Caco-2 (cell line): Measurements from ENCODE around the gene COL6A3. TPM values are rescaled to one million over a fixed set of nuclear protein-coding genes. Genes with fewer than 3 reads are reported as not detected.

Experiments used
- BruUV-seq: library from RNA; stranded (reverse); fragments of 400-500 nt; replicated peaks from 2 replicates; lab custom pipeline; 2021; lab: Mats Ljungman, UMichigan
- CTCF ChIA-PET: fragments of 300-600 bp; sonication (Branson Sonifier 250); formaldehyde crosslinking; loops from one replicate; lab custom pipeline; 2022; ENCODE audit warnings: antibody characterized with exemption; lab: Charles Lee
- POLR2A ChIA-PET: fragments of 300-600 bp; sonication (Branson Sonifier 250); formaldehyde crosslinking; loops from one replicate; lab custom pipeline; 2022; ENCODE audit warnings: antibody characterized with exemption; lab: Charles Lee
- DNase-seq, 2 experiments: peaks; one replicate each; pipeline versions ENCODE4 v3.0.0 to v3.0.0-alpha.2; 2020 to 2022
- H3K27me3 ChIP-seq: replicated peaks from 2 replicates; pipeline ENCODE4 v1.6.0; 2011; ENCODE audit warnings: low read length; ENCODE audit not compliant: control insufficient read depth, insufficient read depth
- H3K36me3 ChIP-seq: 2 replicates; pipeline ENCODE4 v1.5.1; 2011; ENCODE audit warnings: low read length; ENCODE audit not compliant: control insufficient read depth, insufficient read depth
- H3K4me1 ChIP-seq: fragments of 250-450 bp; sonication (Bioruptor Pico); 2 replicates; pipeline ENCODE4 v1.5.1; 2020; ENCODE audit warnings: mild to moderate bottlenecking
- H3K4me3 ChIP-seq: 2 replicates; pipeline ENCODE4 v1.5.1; 2011; ENCODE audit warnings: low read depth, mild to moderate bottlenecking, control low read depth, low read length
- H3K9me3 ChIP-seq: fragments of 250-450 bp; sonication (Bioruptor Pico); 2 replicates; pipeline ENCODE4 v1.5.1; 2020; ENCODE audit warnings: mild to moderate bottlenecking, moderate library complexity
- H3K27ac Mint-ChIP-seq: one replicate; pipeline ENCODE4 v1.8.0; 2022; ENCODE audit warnings: mixed read lengths; ENCODE audit not compliant: unreplicated experiment
- H3K27me3 Mint-ChIP-seq: one replicate; pipeline ENCODE4 v1.8.0; 2022; ENCODE audit warnings: mixed read lengths; ENCODE audit not compliant: insufficient read depth, unreplicated experiment
- H3K36me3 Mint-ChIP-seq: one replicate; pipeline ENCODE4 v1.8.0; 2022; ENCODE audit warnings: mild to moderate bottlenecking, mixed read lengths; ENCODE audit not compliant: insufficient read depth, unreplicated experiment
- H3K4me1 Mint-ChIP-seq: one replicate; pipeline ENCODE4 v1.8.0; 2022; ENCODE audit warnings: low read depth, mixed read lengths; ENCODE audit not compliant: unreplicated experiment
- H3K4me3 Mint-ChIP-seq: one replicate; pipeline ENCODE4 v1.8.0; 2022; ENCODE audit warnings: mild to moderate bottlenecking, moderate library complexity, mixed read lengths; ENCODE audit not compliant: unreplicated experiment
- H3K9me3 Mint-ChIP-seq: one replicate; pipeline ENCODE4 v1.8.0; 2022; ENCODE audit warnings: mixed read lengths; ENCODE audit not compliant: unreplicated experiment
- CTCF ChIP-seq, 2 experiments: fragments of 200-600 bp in 1 of 2; IDR thresholded peaks; 1 replicate in 1 of 2; 2 replicates in 1 of 2; pipeline versions ENCODE4 v1.5.1 to v1.8.0; 2011 to 2022; ENCODE audit warnings: antibody characterized with exemption in 1 of 2, control low read depth in 1 of 2, inconsistent platforms in 1 of 2, low read depth in 1 of 2, low read length in 1 of 2, mild to moderate bottlenecking in 1 of 2, moderate library complexity in 1 of 2; ENCODE audit not compliant: insufficient read depth in 1 of 2, severe bottlenecking in 1 of 2, unreplicated experiment in 1 of 2
- intact Hi-C: fragments of 100-400 bp; cut with micrococcal nuclease; formaldehyde crosslinking; loops from one replicate; pipeline ENCODE4 v1.10.0; 2022; ENCODE audit not compliant: unreplicated experiment
- total RNA-seq: library from RNA; stranded (reverse); gene quantifications from 2 replicates; pipeline ENCODE4 v1.2.3, GENCODE V29; 2022

The COL6A3 gene
- total RNA-seq, 1 experiment from 2014 or later = 0.73 TPM

- POLR2A ChIA-PET = no interaction called here
- H3K4me3 Mint-ChIP-seq = no peak overlapping the region
Measured at GRCh38 chr2:237451643-237452469, 37.9 kb upstream of the COL6A3 start.

GRCh38 chr2:237450583-237450982 lies 36.6 kb upstream of the COL6A3 start:
- CTCF ChIA-PET = no interaction called here
- H3K4me1 ChIP-seq = no peaks in the 10 kb centered on the region

More at GRCh38 chr2:237451643-237452469, 37.9 kb upstream of the COL6A3 start:
- H3K4me1 Mint-ChIP-seq = no peaks in the 10 kb centered on the region
- H3K36me3 ChIP-seq = no peaks in the 10 kb centered on the region
- BruUV-seq = no TSS peak
- H3K9me3 Mint-ChIP-seq = no peaks in the 10 kb centered on the region
- H3K27me3 ChIP-seq = no peaks in the 10 kb centered on the region
- no peak overlapping the region for H3K4me3 ChIP-seq
- intact Hi-C loops = no loop called here
- peaks cover 6% of the 10 kb centered on the region for H3K36me3 Mint-ChIP-seq
- no peaks in the 10 kb centered on the region for H3K4me1 ChIP-seq
- DNase-seq = no peak
- no peaks in the 10 kb centered on the region for H3K9me3 ChIP-seq
- H3K27ac Mint-ChIP-seq = no peak overlapping the region
- peaks cover 8% of the 10 kb centered on the region for H3K27me3 Mint-ChIP-seq
- TF ChIP-seq CTCF (IDR thresholded peaks at IDR 0.05; ENCODE audit: insufficient read depth in 1 of 2, low read depth in 1 of 2, low read length in 1 of 2, severe bottlenecking in 1 of 2, unreplicated experiment in 1 of 2) = no peak
- CTCF ChIA-PET = no interaction called here

GRCh38 chr2:237450108-237450507 lies 36.1 kb upstream of the COL6A3 start:
- BruUV-seq = no TSS peak
- POLR2A ChIA-PET = no interaction called here
- Histone ChIP-seq H3K27me3 (no peaks in the 10 kb centered on the region), H3K4me1 (no peaks in the 10 kb centered on the region), H3K4me3 (no peak overlapping the region), H3K9me3 (no peaks in the 10 kb centered on the region), H3K36me3 (no peaks in the 10 kb centered on the region)
- CTCF ChIA-PET = no interaction called here
- H3K36me3 Mint-ChIP-seq = peaks cover 6% of the 10 kb centered on the region
- no peak overlapping the region for H3K27ac Mint-ChIP-seq
- DNase-seq = no peak
- TF ChIP-seq CTCF (IDR thresholded peaks at IDR 0.05; ENCODE audit: insufficient read depth in 1 of 2, low read depth in 1 of 2, low read length in 1 of 2, severe bottlenecking in 1 of 2, unreplicated experiment in 1 of 2) = no peak
- intact Hi-C loops = no loop called here
- no peak overlapping the region for H3K4me3 Mint-ChIP-seq
- H3K4me1 Mint-ChIP-seq = no peaks in the 10 kb centered on the region
- peaks cover 8% of the 10 kb centered on the region for H3K27me3 Mint-ChIP-seq
- H3K9me3 Mint-ChIP-seq = no peaks in the 10 kb centered on the region

More at GRCh38 chr2:237450583-237450982, 36.6 kb upstream of the COL6A3 start:
- H3K4me3 ChIP-seq = no peak overlapping the region
- intact Hi-C loops = no loop called here
- no peak for TF ChIP-seq CTCF (IDR thresholded peaks at IDR 0.05; ENCODE audit: insufficient read depth in 1 of 2, low read depth in 1 of 2, low read length in 1 of 2, severe bottlenecking in 1 of 2, unreplicated experiment in 1 of 2)
- Mint-ChIP-seq H3K9me3 (no peaks in the 10 kb centered on the region), H3K27me3 (peaks cover 8% of the 10 kb centered on the region), H3K4me1 (no peaks in the 10 kb centered on the region), H3K36me3 (peaks cover 6% of the 10 kb centered on the region), H3K27ac (no peak overlapping the region), H3K4me3 (no peak overlapping the region)
- no TSS peak for BruUV-seq
- DNase-seq = no peak
- no peaks in the 10 kb centered on the region for H3K27me3 ChIP-seq
- no peaks in the 10 kb centered on the region for H3K36me3 ChIP-seq
- H3K9me3 ChIP-seq = no peaks in the 10 kb centered on the region
- POLR2A ChIA-PET = no interaction called here
